BE2C (cell line): ENCODE results near the gene KCNMA1.

ENCODE experiments used
- DNase-seq: peaks from one replicate; pipeline ENCODE4 v3.0.0-alpha.2; 2020
- H3K27me3 ChIP-seq: fragments of 250-450 bp; sonication (Bioruptor Pico); 2 replicates; pipeline ENCODE4 v1.5.1; 2020; ENCODE audit warnings: mild to moderate bottlenecking
- H3K36me3 ChIP-seq: fragments of 250-450 bp; sonication (Bioruptor Pico); 2 replicates; pipeline ENCODE4 v1.5.1; 2020; ENCODE audit warnings: mild to moderate bottlenecking
- H3K4me1 ChIP-seq: fragments of 250-450 bp; sonication (Bioruptor Pico); 2 replicates; pipeline ENCODE4 v1.5.1; 2020
- H3K4me3 ChIP-seq: 2 replicates; pipeline ENCODE4 v1.5.1; 2011; ENCODE audit warnings: low read depth, low read length
- H3K9me3 ChIP-seq: fragments of 250-450 bp; sonication (Bioruptor Pico); 2 replicates; pipeline ENCODE4 v1.5.1; 2020
- TF ChIP-seq, protein P1 (sequence below): IDR thresholded peaks from 2 replicates; pipeline ENCODE4 v1.5.1; 2012; ENCODE audit warnings: mild to moderate bottlenecking, low read depth, low read length

Gene KCNMA1

GRCh38 chr10:77583527-77583926 lies 54.1 kb downstream of the KCNMA1 start:
- H3K4me3 ChIP-seq = no peak overlapping the region
- no peaks in the 10 kb centered on the region for H3K27me3 ChIP-seq
- peaks cover 18% of the 10 kb centered on the region for H3K4me1 ChIP-seq
- TF ChIP-seq, protein P1, sequence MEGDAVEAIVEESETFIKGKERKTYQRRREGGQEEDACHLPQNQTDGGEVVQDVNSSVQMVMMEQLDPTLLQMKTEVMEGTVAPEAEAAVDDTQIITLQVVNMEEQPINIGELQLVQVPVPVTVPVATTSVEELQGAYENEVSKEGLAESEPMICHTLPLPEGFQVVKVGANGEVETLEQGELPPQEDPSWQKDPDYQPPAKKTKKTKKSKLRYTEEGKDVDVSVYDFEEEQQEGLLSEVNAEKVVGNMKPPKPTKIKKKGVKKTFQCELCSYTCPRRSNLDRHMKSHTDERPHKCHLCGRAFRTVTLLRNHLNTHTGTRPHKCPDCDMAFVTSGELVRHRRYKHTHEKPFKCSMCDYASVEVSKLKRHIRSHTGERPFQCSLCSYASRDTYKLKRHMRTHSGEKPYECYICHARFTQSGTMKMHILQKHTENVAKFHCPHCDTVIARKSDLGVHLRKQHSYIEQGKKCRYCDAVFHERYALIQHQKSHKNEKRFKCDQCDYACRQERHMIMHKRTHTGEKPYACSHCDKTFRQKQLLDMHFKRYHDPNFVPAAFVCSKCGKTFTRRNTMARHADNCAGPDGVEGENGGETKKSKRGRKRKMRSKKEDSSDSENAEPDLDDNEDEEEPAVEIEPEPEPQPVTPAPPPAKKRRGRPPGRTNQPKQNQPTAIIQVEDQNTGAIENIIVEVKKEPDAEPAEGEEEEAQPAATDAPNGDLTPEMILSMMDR = no peak
- H3K36me3 ChIP-seq = no peaks in the 10 kb centered on the region
- H3K9me3 ChIP-seq = no peaks in the 10 kb centered on the region
- DNase-seq = no peak

- H3K4me1 ChIP-seq = peaks cover 18% of the 10 kb centered on the region
- no peaks in the 10 kb centered on the region for H3K36me3 ChIP-seq
- peak; percentile 68 for DNase-seq
- H3K4me3 ChIP-seq = no peak overlapping the region
- TF ChIP-seq, protein P1 = no peak
- no peaks in the 10 kb centered on the region for H3K9me3 ChIP-seq
- no peaks in the 10 kb centered on the region for H3K27me3 ChIP-seq
These were observed 54.9 kb downstream of the KCNMA1 start for GRCh38 chr10:77582710-77583115.

GRCh38 chr10:77581738-77582137 lies 55.9 kb downstream of the KCNMA1 start:
- peaks cover 18% of the 10 kb centered on the region for H3K4me1 ChIP-seq
- DNase-seq = no peak
- H3K27me3 ChIP-seq = no peaks in the 10 kb centered on the region
- no peak overlapping the region for H3K4me3 ChIP-seq
- TF ChIP-seq, protein P1 = no peak
- H3K36me3 ChIP-seq = no peaks in the 10 kb centered on the region
- no peaks in the 10 kb centered on the region for H3K9me3 ChIP-seq

GRCh38 chr10:77580482-77580881 lies 57.1 kb downstream of the KCNMA1 start:
- no peaks in the 10 kb centered on the region for H3K36me3 ChIP-seq
- no peaks in the 10 kb centered on the region for H3K9me3 ChIP-seq
- TF ChIP-seq, protein P1 = no peak
- no peak overlapping the region for H3K4me3 ChIP-seq
- DNase-seq = no peak
- no peaks in the 10 kb centered on the region for H3K27me3 ChIP-seq
- peaks cover 18% of the 10 kb centered on the region for H3K4me1 ChIP-seq

DNA sequence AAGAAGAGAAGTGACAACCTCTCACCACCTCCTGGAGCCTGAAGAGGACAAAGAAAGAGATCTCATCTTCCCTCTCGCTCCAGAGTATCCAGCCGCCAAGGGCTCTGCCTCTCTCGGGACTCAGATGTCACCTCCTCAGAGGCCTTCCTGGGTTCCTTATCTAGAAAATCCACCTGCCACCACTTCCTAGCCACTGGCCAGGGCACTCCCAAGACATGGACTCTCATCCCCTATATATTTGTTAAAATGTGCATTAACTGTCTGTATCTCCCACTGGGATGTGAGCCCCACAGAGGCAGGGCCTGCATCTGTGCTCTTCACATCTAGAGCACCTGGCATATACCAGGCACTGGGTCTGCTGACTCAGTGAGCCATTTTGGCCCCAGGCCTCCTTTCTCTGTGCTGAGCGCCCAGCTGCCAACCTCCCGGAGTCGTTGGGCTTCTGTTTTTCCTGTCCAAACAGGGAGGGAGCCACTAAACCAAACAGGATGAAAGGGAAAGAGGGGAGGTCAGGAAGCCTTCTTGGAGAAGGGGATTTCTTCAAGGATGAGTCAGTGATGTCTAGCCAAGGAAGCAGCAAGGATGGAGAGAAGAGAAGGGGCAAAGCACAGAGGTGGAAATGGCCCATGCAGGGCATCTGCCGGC lies 58.9 kb downstream of the KCNMA1 start:
- DNase-seq = no peak
- TF ChIP-seq, protein P1 = no peak
- H3K9me3 ChIP-seq = no peaks in the 10 kb centered on the region
- no peaks in the 10 kb centered on the region for H3K36me3 ChIP-seq
- no peaks in the 10 kb centered on the region for H3K27me3 ChIP-seq
- H3K4me3 ChIP-seq = no peak overlapping the region
- H3K4me1 ChIP-seq = peaks cover 18% of the 10 kb centered on the region

GRCh38 chr10:77577666-77578229 lies 59.9 kb downstream of the KCNMA1 start:
- TF ChIP-seq, protein P1 = no peak
- no peak for DNase-seq
- H3K4me1 ChIP-seq = peaks cover 12% of the 10 kb centered on the region
- no peak overlapping the region for H3K4me3 ChIP-seq
- H3K36me3 ChIP-seq = no peaks in the 10 kb centered on the region
- no peaks in the 10 kb centered on the region for H3K9me3 ChIP-seq
- no peaks in the 10 kb centered on the region for H3K27me3 ChIP-seq
